H9 (cell line): Measurements from ENCODE around the gene PSMD5. TPM values are rescaled to one million over a fixed set of nuclear protein-coding genes. Genes with fewer than 3 reads are reported as not detected.

Source experiments
- DNase-seq: peaks from one replicate; pipeline ENCODE4 v3.0.0-alpha.2; 2017
- H2AFZ ChIP-seq: one replicate; pipeline ENCODE4 v1.6.1; 2013; ENCODE audit warnings: mild to moderate bottlenecking, low read length, control low read depth, moderate library complexity
- H2AK5ac ChIP-seq: 2 replicates; pipeline ENCODE4 v1.6.1; 2013; ENCODE audit warnings: low read length, control low read depth, mixed read lengths; ENCODE audit not compliant: insufficient read length
- H2BK120ac ChIP-seq: one replicate; pipeline ENCODE4 v1.6.1; 2013; ENCODE audit warnings: low read depth, mild to moderate bottlenecking, low read length, control low read depth, inconsistent platforms; ENCODE audit not compliant: poor library complexity, severe bottlenecking
- H2BK12ac ChIP-seq: 2 replicates; pipeline ENCODE4 v1.6.1; 2013; ENCODE audit warnings: low read length, control low read depth, mixed read lengths, low read depth; ENCODE audit not compliant: insufficient read length
- H2BK15ac ChIP-seq: 2 replicates; pipeline ENCODE4 v1.6.1; 2013; ENCODE audit warnings: low read depth, low read length, control low read depth
- H2BK20ac ChIP-seq: one replicate; pipeline ENCODE4 v1.6.1; 2013; ENCODE audit warnings: low read depth, mild to moderate bottlenecking, low read length, control low read depth, inconsistent platforms; ENCODE audit not compliant: poor library complexity, severe bottlenecking
- H2BK5ac ChIP-seq: 2 replicates; pipeline ENCODE4 v1.6.1; 2013; ENCODE audit warnings: low read length, control low read depth, mixed read lengths; ENCODE audit not compliant: insufficient read length
- H3K14ac ChIP-seq: 2 replicates; pipeline ENCODE4 v1.6.1; 2013; ENCODE audit warnings: low read length, control low read depth; ENCODE audit not compliant: insufficient read depth
- H3K18ac ChIP-seq: 2 replicates; pipeline ENCODE4 v1.6.1; 2013; ENCODE audit warnings: low read depth, mild to moderate bottlenecking, mixed read lengths, low read length, control low read depth; ENCODE audit not compliant: insufficient read length
- H3K23ac ChIP-seq: 2 replicates; pipeline ENCODE4 v1.6.1; 2013; ENCODE audit warnings: low read length, control low read depth, mixed read lengths, low read depth; ENCODE audit not compliant: insufficient read length
- H3K23me2 ChIP-seq: 2 replicates; pipeline ENCODE4 v1.6.1; 2013; ENCODE audit warnings: low read depth, mild to moderate bottlenecking, mixed read lengths, low read length, control low read depth; ENCODE audit not compliant: insufficient read length, poor library complexity, severe bottlenecking
- H3K27ac ChIP-seq: 2 replicates; pipeline ENCODE4 v1.5.1; 2013; ENCODE audit warnings: low read length, control low read depth, mixed read lengths, low read depth; ENCODE audit not compliant: insufficient read length
- H3K27me3 ChIP-seq: 2 replicates; pipeline ENCODE4 v1.6.1; 2013; ENCODE audit warnings: low read length, control low read depth, inconsistent platforms; ENCODE audit not compliant: insufficient read depth
- H3K4ac ChIP-seq: 2 replicates; pipeline ENCODE4 v1.6.1; 2013; ENCODE audit warnings: low read depth, mild to moderate bottlenecking, control low read depth, inconsistent platforms, low read length, moderate library complexity
- H3K4me1 ChIP-seq: 2 replicates; pipeline ENCODE4 v1.6.1; 2013; ENCODE audit warnings: low read length, control low read depth, inconsistent platforms; ENCODE audit not compliant: insufficient read depth
- H3K4me2 ChIP-seq: 2 replicates; pipeline ENCODE4 v1.6.1; 2013; ENCODE audit warnings: low read length, control low read depth, mixed read lengths; ENCODE audit not compliant: insufficient read length, insufficient read depth
- H3K56ac ChIP-seq: 2 replicates; pipeline ENCODE4 v1.6.1; 2013; ENCODE audit warnings: low read depth, mild to moderate bottlenecking, mixed read lengths, low read length, control low read depth; ENCODE audit not compliant: insufficient read length
- H3K79me1 ChIP-seq: 2 replicates; pipeline ENCODE4 v1.6.1; 2013; ENCODE audit warnings: low read depth, mild to moderate bottlenecking, moderate library complexity, low read length, control low read depth, inconsistent platforms; ENCODE audit not compliant: insufficient read depth, poor library complexity, severe bottlenecking
- H3K79me2 ChIP-seq: 2 replicates; pipeline ENCODE4 v1.6.1; 2013; ENCODE audit warnings: low read length, control low read depth, inconsistent platforms; ENCODE audit not compliant: insufficient read depth
- H3K9ac ChIP-seq: 2 replicates; pipeline ENCODE4 v1.6.1; 2013; ENCODE audit warnings: low read length, control low read depth, mixed read lengths; ENCODE audit not compliant: insufficient read length; ENCODE audit errors: extremely low read depth
- H3K9me3 ChIP-seq: one replicate; pipeline ENCODE4 v1.6.1; 2013; ENCODE audit warnings: low read depth, low read length, inconsistent platforms; ENCODE audit not compliant: control insufficient read depth
- H3T11ph ChIP-seq: one replicate; pipeline ENCODE4 v1.6.1; 2013; ENCODE audit warnings: mild to moderate bottlenecking, low read length, control low read depth, inconsistent platforms
- H4K20me1 ChIP-seq: one replicate; pipeline ENCODE4 v1.6.1; 2013; ENCODE audit not compliant: control insufficient read depth, insufficient read length, insufficient read depth
- H4K5ac ChIP-seq: 2 replicates; pipeline ENCODE4 v1.6.1; 2013; ENCODE audit warnings: low read depth, mild to moderate bottlenecking, mixed read lengths, low read length, control low read depth; ENCODE audit not compliant: insufficient read length
- H4K8ac ChIP-seq: replicated peaks from 2 replicates; pipeline ENCODE4 v1.6.1; 2013; ENCODE audit warnings: low read length, control low read depth, mixed read lengths, low read depth; ENCODE audit not compliant: insufficient read length
- H4K91ac ChIP-seq: 2 replicates; pipeline ENCODE4 v1.6.1; 2013; ENCODE audit warnings: low read depth, mild to moderate bottlenecking, moderate library complexity, mixed read lengths, low read length, control low read depth; ENCODE audit not compliant: insufficient read length
- H3K27ac Mint-ChIP-seq, 3 experiments: 2 replicates in 2 of 3; 3 replicates in 1 of 3; pipeline ENCODE4 v1.8.0; 2020 to 2021; ENCODE audit warnings: mixed read lengths in 3 of 3, mild to moderate bottlenecking in 1 of 3, moderate library complexity in 1 of 3
- H3K27me3 Mint-ChIP-seq: 2 replicates; pipeline ENCODE4 v1.8.0; 2021; ENCODE audit warnings: low read depth, mild to moderate bottlenecking, moderate library complexity, mixed read lengths
- H3K36me3 Mint-ChIP-seq, 3 experiments: 2 replicates in 2 of 3; 3 replicates in 1 of 3; pipeline ENCODE4 v1.8.0; 2020 to 2021; ENCODE audit warnings: low read depth in 3 of 3, mixed read lengths in 3 of 3; ENCODE audit not compliant: insufficient read depth in 1 of 3
- H3K4me1 Mint-ChIP-seq, 2 experiments: 2 replicates each; pipeline ENCODE4 v1.8.0; 2020; ENCODE audit warnings: mixed read lengths in 2 of 2
- H3K4me3 Mint-ChIP-seq, 2 experiments: 2 replicates in 1 of 2; 3 replicates in 1 of 2; pipeline ENCODE4 v1.8.0; 2020 to 2021; ENCODE audit warnings: mild to moderate bottlenecking in 2 of 2, mixed read lengths in 2 of 2, moderate library complexity in 1 of 2
- H3K9me3 Mint-ChIP-seq, 2 experiments: 2 replicates in 1 of 2; 3 replicates in 1 of 2; pipeline ENCODE4 v1.8.0; 2020; ENCODE audit warnings: mild to moderate bottlenecking in 2 of 2, mixed read lengths in 2 of 2, moderate library complexity in 1 of 2
- CTCF ChIP-seq: fragments of 200-600 bp; sonication (generic); conservative IDR thresholded peaks from 3 replicates; pipeline ENCODE4 v1.8.0; 2021; ENCODE audit warnings: antibody characterized with exemption, mild to moderate bottlenecking
- WGBS: extraction: QIAGEN DNeasy Blood & Tissue Kit; methylation state at CpG from one replicate; pipeline ENCODE4 v1.1.7; 2013; ENCODE audit warnings: missing lambda C conversion rate, low lambda C conversion rate, mixed read lengths; ENCODE audit not compliant: insufficient read length; ENCODE audit errors: extremely low coverage; 5-methylcytosine and 5-hydroxymethylcytosine counted together
- total RNA-seq: library from RNA; stranded (reverse); gene quantifications from 2 replicates; pipeline ENCODE4 v1.2.1, GENCODE V29; 2021

The PSMD5 gene
- total RNA-seq, 1 experiment from 2014 or later: 64.9 TPM

GRCh38 chr9:120872791-120873502 lies 30.2 kb upstream of the PSMD5 start:
- H3K27me3 ChIP-seq: peaks cover 2% of the 10 kb centered on the region; the same call in 1 of the 2 replicates
- H3K4me1 ChIP-seq: peaks cover 10% of the 10 kb centered on the region
- H4K91ac ChIP-seq: no peak overlapping the region
- H3K18ac ChIP-seq: peak overlapping the region; percentile 9
- Mint-ChIP-seq H3K27ac (peak overlapping the region; percentile 65 to 96 (median 94); a peak in 6 of 7 replicates), H3K36me3 (peaks cover 3 to 46% (median 26%) of the 10 kb centered on the region in 3 experiments; a peak in 6 of 7 replicates), H3K4me1 (peaks cover 56% of the 10 kb centered on the region in 2 experiments), H3K4me3 (peak overlapping the region in 1 of 2 experiments; percentile 44; a peak in 3 of 5 replicates), H3K9me3 (no peaks in the 10 kb centered on the region; a peak in 1 of 5 replicates), H3K27me3 (peaks cover 3% of the 10 kb centered on the region; the same call in 1 of the 2 replicates)
- H2BK5ac ChIP-seq: no peak overlapping the region
- H3K4ac ChIP-seq: no peak overlapping the region
- DNase-seq: no peak
- no peak overlapping the region for H3K23ac ChIP-seq
- no peaks in the 10 kb centered on the region for H4K20me1 ChIP-seq
- no peak overlapping the region for H4K8ac ChIP-seq
- no peak overlapping the region for H3K56ac ChIP-seq
- H3K4me2 ChIP-seq: peak overlapping the region; percentile 45
- no peak overlapping the region for H2BK120ac ChIP-seq
- H4K5ac ChIP-seq: no peak overlapping the region
- H3T11ph ChIP-seq: no peak overlapping the region
- H3K9me3 ChIP-seq: no peaks in the 10 kb centered on the region
- H3K23me2 ChIP-seq: peaks cover 5% of the 10 kb centered on the region
- TF ChIP-seq CTCF: no peak
- peak overlapping the region; percentile 77 for H3K27ac ChIP-seq
- H3K79me1 ChIP-seq: no peaks in the 10 kb centered on the region
- no CpG with 5 or more reads among the region's 3 CpGs for WGBS
- H3K79me2 ChIP-seq: no peaks in the 10 kb centered on the region
- no peak overlapping the region for H2BK20ac ChIP-seq
- no peak overlapping the region for H3K9ac ChIP-seq
- H2AFZ ChIP-seq: no peak overlapping the region
- H3K14ac ChIP-seq: no peak overlapping the region
- H2BK15ac ChIP-seq: no peak overlapping the region
- no peak overlapping the region for H2BK12ac ChIP-seq
- no peak overlapping the region for H2AK5ac ChIP-seq
